PFSK-1 (cell line): ENCODE data around the gene MYOF.

ENCODE experiments used
- FOXP2 ChIP-seq: optimal IDR thresholded peaks from 2 replicates; pipeline ENCODE3; 2011; ENCODE audit warnings: borderline replicate concordance, control low read depth, inconsistent platforms; ENCODE audit not compliant: insufficient read depth; ENCODE audit errors: extremely low read length, extremely low read depth
- POLR2AphosphoS5 ChIP-seq: IDR thresholded peaks from 2 replicates; pipeline ENCODE4 v1.6.1; 2012; ENCODE audit warnings: low read depth, mild to moderate bottlenecking, control low read depth, low read length, moderate library complexity
- REST ChIP-seq, 2 experiments: IDR thresholded peaks; 2 replicates each; pipeline versions ENCODE4 v1.6.1 to v1.8.0; 2011 to 2012; ENCODE audit warnings: low read depth in 2 of 2, low read length in 2 of 2, control low read depth in 1 of 2, inconsistent platforms in 1 of 2, mild to moderate bottlenecking in 1 of 2, moderate library complexity in 1 of 2; ENCODE audit not compliant: insufficient read depth in 1 of 2
- SIN3A ChIP-seq: IDR thresholded peaks from 2 replicates; pipeline ENCODE4 v1.6.1; 2012; ENCODE audit warnings: mild to moderate bottlenecking, low read length, moderate library complexity, borderline replicate concordance; ENCODE audit not compliant: insufficient read depth
- TAF1 ChIP-seq: IDR thresholded peaks from 2 replicates; pipeline ENCODE4 v1.6.1; 2012; ENCODE audit warnings: low read length, control low read depth, borderline replicate concordance; ENCODE audit not compliant: insufficient read depth

The MYOF gene

GRCh38 chr10:93473804-93474472, 8.2 kb downstream of the MYOF start:
- TF ChIP-seq FOXP2 = no peak
- no peak for TF ChIP-seq POLR2AphosphoS5
- TF ChIP-seq SIN3A = no peak
- no peak for TF ChIP-seq TAF1
- no peak for TF ChIP-seq REST (IDR thresholded peaks at IDR 0.05; ENCODE audit: insufficient read depth in 1 of 2, low read depth in 2 of 2, low read length in 2 of 2)

GRCh38 chr10:93473161-93473560, 9.0 kb downstream of the MYOF start:
- TF ChIP-seq TAF1 (no peak), SIN3A (no peak), REST (IDR thresholded peaks at IDR 0.05; ENCODE audit: insufficient read depth in 1 of 2, low read depth in 2 of 2, low read length in 2 of 2) (no peak), POLR2AphosphoS5 (no peak), FOXP2 (no peak)

GRCh38 chr10:93471110-93471651, 11.0 kb downstream of the MYOF start:
- TF ChIP-seq POLR2AphosphoS5 (no peak), REST (IDR thresholded peaks at IDR 0.05; ENCODE audit: insufficient read depth in 1 of 2, low read depth in 2 of 2, low read length in 2 of 2) (no peak), FOXP2 (no peak), TAF1 (no peak), SIN3A (no peak)

GRCh38 chr10:93469454-93469853, 12.7 kb downstream of the MYOF start:
- no peak for TF ChIP-seq TAF1
- no peak for TF ChIP-seq SIN3A
- no peak for TF ChIP-seq FOXP2
- no peak for TF ChIP-seq POLR2AphosphoS5
- TF ChIP-seq REST (IDR thresholded peaks at IDR 0.05; ENCODE audit: insufficient read depth in 1 of 2, low read depth in 2 of 2, low read length in 2 of 2) = no peak
